D341Med (cell line): ENCODE data around the gene LTBP1.

ENCODE experiments used
- DNase-seq: peaks from one replicate; pipeline ENCODE4 v3.0.0; 2012; ENCODE audit warnings: low spot score

The LTBP1 gene

GRCh38 chr2:33316328-33316727 is 369.6 kb downstream of the LTBP1 start:
- DNase-seq: no peak

- no peak for DNase-seq
Observed at GRCh38 chr2:33317369-33318007, 370.7 kb downstream of the LTBP1 start.

GRCh38 chr2:33318456-33318855 is 371.7 kb downstream of the LTBP1 start:
- DNase-seq: no peak

GRCh38 chr2:33320573-33320972 is 373.8 kb downstream of the LTBP1 start:
- no peak for DNase-seq

GRCh38 chr2:33321236-33321771 is 374.6 kb downstream of the LTBP1 start:
- DNase-seq: no peak

- no peak for DNase-seq
Observed at GRCh38 chr2:33321876-33322483, 375.2 kb downstream of the LTBP1 start.

GRCh38 chr2:33322612-33323011 is 375.9 kb downstream of the LTBP1 start:
- no peak for DNase-seq

- DNase-seq: no peak
Observed at GRCh38 chr2:33323957-33324356, 377.2 kb downstream of the LTBP1 start.

GRCh38 chr2:33326100-33326499 is 379.3 kb downstream of the LTBP1 start:
- no peak for DNase-seq

GRCh38 chr2:33333433-33333832 is 386.7 kb downstream of the LTBP1 start:
- no peak for DNase-seq

GRCh38 chr2:33334083-33334482 is 387.3 kb downstream of the LTBP1 start:
- DNase-seq: no peak

GRCh38 chr2:33335516-33335915 is 388.8 kb downstream of the LTBP1 start:
- no peak for DNase-seq

- no peak for DNase-seq
Observed at GRCh38 chr2:33336036-33336625, 389.4 kb downstream of the LTBP1 start.

- no peak for DNase-seq
Observed at GRCh38 chr2:33337385-33337960, 390.7 kb downstream of the LTBP1 start.

GRCh38 chr2:33337981-33338380 is 391.2 kb downstream of the LTBP1 start:
- DNase-seq: no peak

- DNase-seq: no peak
Observed at GRCh38 chr2:33339269-33339668, 392.5 kb downstream of the LTBP1 start.

GRCh38 chr2:33340280-33340679 is 393.5 kb downstream of the LTBP1 start:
- DNase-seq: no peak

- DNase-seq: no peak
Observed at GRCh38 chr2:33342171-33342570, 395.4 kb downstream of the LTBP1 start.

GRCh38 chr2:33342705-33343104 is 396.0 kb downstream of the LTBP1 start:
- DNase-seq: no peak

- DNase-seq: no peak
Observed at GRCh38 chr2:33343387-33343895, 396.7 kb downstream of the LTBP1 start.

- no peak for DNase-seq
Observed at GRCh38 chr2:33344230-33344629, 397.5 kb downstream of the LTBP1 start.

- DNase-seq: no peak
Observed at GRCh38 chr2:33347856-33348255, 401.1 kb downstream of the LTBP1 start.

GRCh38 chr2:33350632-33351031 is 403.9 kb downstream of the LTBP1 start:
- DNase-seq: no peak
